ENCODE results near the gene TRPM2. TPM values are rescaled to one million over a fixed set of nuclear protein-coding genes. Genes with fewer than 3 reads are reported as not detected.

The TRPM2 gene
- total and polyA plus RNA-seq, 2 of the 8 experiments (the other 6 are each of a cell fraction or from before 2014, with no cell fraction given) = 0.27 to 0.28 TPM

DNA sequence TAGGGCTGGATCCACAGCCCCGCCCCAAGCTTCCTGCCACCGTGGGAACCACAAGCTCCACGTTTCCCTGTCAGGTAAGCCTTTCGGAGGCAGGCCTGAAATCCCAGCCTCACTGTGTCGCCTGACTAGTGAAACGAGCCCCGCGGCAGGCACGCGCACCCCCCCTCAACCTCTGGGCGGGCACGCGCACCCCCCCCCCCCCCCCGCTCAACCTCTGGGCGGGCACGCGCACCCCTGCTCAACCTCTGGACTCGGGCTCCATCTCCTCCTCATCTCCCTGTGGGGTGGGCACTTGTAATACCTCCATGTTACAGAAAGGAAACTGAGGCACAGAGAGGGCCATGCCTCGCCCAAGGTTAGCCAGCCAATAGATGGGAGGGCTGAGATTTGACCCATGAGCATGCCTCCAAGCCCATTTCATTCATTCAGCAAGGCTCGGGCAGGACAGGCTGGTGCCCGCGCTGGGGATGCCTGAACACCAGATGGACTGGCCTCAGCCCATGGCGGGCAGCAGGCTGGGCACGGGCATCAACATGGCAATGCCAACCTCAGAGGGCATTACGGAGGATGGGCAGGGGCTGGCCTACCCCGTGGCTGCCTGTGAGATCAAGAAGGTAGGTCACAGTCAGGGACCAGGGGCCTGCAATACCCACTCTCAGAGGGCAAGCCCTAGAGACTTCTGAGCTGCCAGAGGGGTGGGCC lies 18.9 kb upstream of the TRPM2 start:
- no peak for FAIRE-seq
- H4K5ac ChIP-seq (ENCODE audit: insufficient read length, low read depth, low read length) = no peak overlapping the region
- TF ChIP-seq CHD1 (IDR thresholded peaks at IDR 0.05; ENCODE audit: low read depth, low read length) (no peak), TBP (IDR thresholded peaks at IDR 0.05; ENCODE audit: low read depth, low read length) (no peak), POLR2AphosphoS5 (IDR thresholded peaks at IDR 0.05; ENCODE audit: low read depth, low read length) (no peak), HDAC2 (IDR thresholded peaks at IDR 0.05; ENCODE audit: borderline replicate concordance in 1 of 2, low read depth in 2 of 2, low read length in 2 of 2) (no peak), JUND (IDR thresholded peaks at IDR 0.05; ENCODE audit: low read length) (no peak), BRCA1 (IDR thresholded peaks at IDR 0.05; ENCODE audit: low read depth, low read length) (no peak), SP2 (IDR thresholded peaks at IDR 0.05; ENCODE audit: low read length) (no peak), ATF3 (IDR thresholded peaks at IDR 0.05; ENCODE audit: insufficient read depth, low read depth, low read length) (no peak), PHF8 (conservative IDR thresholded peaks at IDR 0.05; ENCODE audit: low read depth, low read length) (no peak), CTBP2 (IDR thresholded peaks at IDR 0.05; ENCODE audit: borderline replicate concordance, insufficient read depth, insufficient read length, low read length) (no peak), SIX5 (IDR thresholded peaks at IDR 0.05; ENCODE audit: low read depth, low read length) (no peak), NANOG (IDR thresholded peaks at IDR 0.05; ENCODE audit: insufficient read depth, low read depth, low read length, poor library complexity, severe bottlenecking) (no peak)

More for the DNA sequence above, 18.9 kb upstream of the TRPM2 start:
- Histone ChIP-seq H3K79me1 (ENCODE audit: low read depth, low read length) (no peaks in the 10 kb centered on the region), H3K27ac (ENCODE audit: low read depth, low read length) (no peak overlapping the region), H2BK5ac (ENCODE audit: low read depth, low read length) (no peak overlapping the region), H2AK5ac (ENCODE audit: low read depth, low read length) (no peak overlapping the region), H3K9me3 (ENCODE audit: insufficient read depth in 2 of 2, low read depth in 1 of 2, low read length in 1 of 2) (no peaks in the 10 kb centered on the region), H3K18ac (ENCODE audit: extremely low read depth, low read length) (no peak overlapping the region), H3K14ac (ENCODE audit: insufficient read length) (no peak overlapping the region), H4K20me1 (replicated peaks in 1 of 2; ENCODE audit: control insufficient read depth in 1 of 2, insufficient read depth in 2 of 2, low read length in 2 of 2) (peaks cover 0 to 4% of the 10 kb centered on the region in 2 experiments), H2BK20ac (ENCODE audit: low read length) (no peak overlapping the region), H3K36me3 (ENCODE audit: control insufficient read depth in 2 of 4, insufficient read depth in 4 of 4, low read length in 3 of 4) (peaks cover 0 to 4% (median 0%) of the 10 kb centered on the region in 4 experiments; a peak in 1 of 8 replicates), H3K56ac (replicated peaks; ENCODE audit: insufficient read length, low read depth, low read length) (no peak overlapping the region), H3K9ac (replicated peaks in 1 of 4; ENCODE audit: extremely low read depth in 1 of 4, low read depth in 3 of 4, low read length in 3 of 4) (no peak overlapping the region), H2BK15ac (ENCODE audit: low read length) (no peak overlapping the region), H3K79me2 (ENCODE audit: control insufficient read depth in 1 of 2, insufficient read depth in 2 of 2, low read length in 2 of 2) (no peaks in the 10 kb centered on the region), H3K4me2 (ENCODE audit: insufficient read depth in 1 of 2, low read depth in 2 of 2, low read length in 2 of 2) (no peak overlapping the region), H3K23ac (ENCODE audit: insufficient read length) (no peak overlapping the region), H2BK120ac (replicated peaks; ENCODE audit: low read depth, low read length) (no peak overlapping the region), H3K4ac (replicated peaks; ENCODE audit: insufficient read length, low read depth, low read length) (peak overlapping the region; percentile 38), H4K8ac (ENCODE audit: extremely low read depth, insufficient read depth, low read length) (peak overlapping the region; percentile 35), H3K27me3 (replicated peaks in 1 of 4; ENCODE audit: control insufficient read depth in 3 of 4, extremely low read depth in 1 of 4, insufficient read depth in 3 of 4, low read length in 3 of 4) (no peaks in the 10 kb centered on the region), H3K4me3 (ENCODE audit: extremely low read depth in 1 of 4, insufficient read depth in 2 of 4, low read depth in 3 of 4, low read length in 4 of 4) (no peak overlapping the region), H4K91ac (replicated peaks; ENCODE audit: insufficient read length, low read length) (no peak overlapping the region), H2AFZ (ENCODE audit: low read length) (no peak overlapping the region), H3K4me1 (replicated peaks in 1 of 4; ENCODE audit: control insufficient read depth in 3 of 4, insufficient read depth in 4 of 4, low read length in 3 of 4) (peaks cover 0 to 7% (median under 1%) of the 10 kb centered on the region in 4 experiments; a peak in 1 of 7 replicates), H2BK12ac (ENCODE audit: low read depth, low read length) (no peak overlapping the region), H3K23me2 (ENCODE audit: low read depth, low read length) (peaks cover 3% of the 10 kb centered on the region; the same call in 1 of the 2 replicates)
- ChIA-PET POLR2A (ENCODE audit: partially characterized antibody) (interaction anchor here (0.6 to 3.7 kb wide), 4 partner anchors 9 to 144 kb away, joined by 3 to 11 read pairs (median 6); no protein-coding TSS in a partner anchor), CTCF (ENCODE audit: partially characterized antibody) (interaction anchor here (0.6 to 1.8 kb wide), 9 partner anchors 16 to 361 kb away, joined by 3 to 7 read pairs (median 3); no protein-coding TSS in a partner anchor)
- 95% methylated on average over 22 of the region's 26 CpGs; no CpG with 5 or more reads in 1 of the 2 experiments for WGBS, 2 experiments (ENCODE audit: extremely low coverage in 1 of 2, insufficient coverage in 1 of 2, insufficient read length in 1 of 2, insufficient replicate concordance in 2 of 2, low coverage in 1 of 2, low lambda C conversion rate in 2 of 2, missing lambda C conversion rate in 1 of 2)
- no peak for DNase-seq (ENCODE audit: low read depth in 1 of 2, low spot score in 2 of 2)

All from H1 (cell line).